AG10803 (cell line): ENCODE measurements around the gene NRXN2.
"Not testable (repeated sequence)": the region's sequence is repeated elsewhere in the genome, so short reads cannot be mapped to it uniquely, and the experiment has no call there.

ENCODE experiments used
- DNase-seq: peaks from one replicate; pipeline ENCODE4 v3.0.0; 2010; ENCODE audit warnings: low read depth
- H3K4me3 ChIP-seq: 2 replicates; pipeline ENCODE4 v1.5.1; 2011; ENCODE audit warnings: mild to moderate bottlenecking, low read length, control low read depth
- TF ChIP-seq, protein P1 (sequence below): conservative IDR thresholded peaks from 2 replicates; pipeline ENCODE4 v1.5.1; 2011; ENCODE audit warnings: mild to moderate bottlenecking, low read length, control low read depth, inconsistent platforms

Gene NRXN2

DNA sequence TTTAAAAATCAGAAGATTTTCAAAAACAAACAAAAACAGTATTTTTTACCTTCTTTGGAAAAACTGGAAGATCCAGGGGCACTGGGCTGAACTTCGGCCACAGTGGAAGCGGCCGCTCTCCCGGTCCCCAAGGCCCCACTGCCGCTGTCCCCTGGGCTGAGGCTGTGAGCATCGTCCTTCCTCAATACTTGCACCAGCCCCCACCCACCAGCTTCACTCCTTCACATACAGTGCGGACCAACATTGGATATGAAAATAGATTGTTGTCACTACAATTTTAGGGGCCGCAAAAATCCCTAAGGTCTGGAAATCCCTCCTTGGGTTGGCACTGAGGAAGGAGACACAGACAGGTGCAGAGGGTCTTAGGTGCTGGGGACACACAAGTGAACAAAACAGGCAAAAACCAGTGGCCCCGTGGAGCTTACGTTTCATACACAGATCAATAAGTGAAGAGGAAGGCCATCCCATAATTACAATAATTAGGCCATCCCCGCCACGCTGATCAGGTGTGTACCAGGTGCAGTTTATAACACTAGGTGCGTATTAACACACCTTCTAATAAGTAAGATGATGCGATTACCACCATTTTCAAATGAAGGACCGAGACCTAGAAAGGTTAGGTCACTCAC is 160.2 kb downstream of the NRXN2 start:
- TF ChIP-seq, protein P1, sequence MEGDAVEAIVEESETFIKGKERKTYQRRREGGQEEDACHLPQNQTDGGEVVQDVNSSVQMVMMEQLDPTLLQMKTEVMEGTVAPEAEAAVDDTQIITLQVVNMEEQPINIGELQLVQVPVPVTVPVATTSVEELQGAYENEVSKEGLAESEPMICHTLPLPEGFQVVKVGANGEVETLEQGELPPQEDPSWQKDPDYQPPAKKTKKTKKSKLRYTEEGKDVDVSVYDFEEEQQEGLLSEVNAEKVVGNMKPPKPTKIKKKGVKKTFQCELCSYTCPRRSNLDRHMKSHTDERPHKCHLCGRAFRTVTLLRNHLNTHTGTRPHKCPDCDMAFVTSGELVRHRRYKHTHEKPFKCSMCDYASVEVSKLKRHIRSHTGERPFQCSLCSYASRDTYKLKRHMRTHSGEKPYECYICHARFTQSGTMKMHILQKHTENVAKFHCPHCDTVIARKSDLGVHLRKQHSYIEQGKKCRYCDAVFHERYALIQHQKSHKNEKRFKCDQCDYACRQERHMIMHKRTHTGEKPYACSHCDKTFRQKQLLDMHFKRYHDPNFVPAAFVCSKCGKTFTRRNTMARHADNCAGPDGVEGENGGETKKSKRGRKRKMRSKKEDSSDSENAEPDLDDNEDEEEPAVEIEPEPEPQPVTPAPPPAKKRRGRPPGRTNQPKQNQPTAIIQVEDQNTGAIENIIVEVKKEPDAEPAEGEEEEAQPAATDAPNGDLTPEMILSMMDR: no peak
- H3K4me3 ChIP-seq: no peak overlapping the region
- DNase-seq: no peak

DNA sequence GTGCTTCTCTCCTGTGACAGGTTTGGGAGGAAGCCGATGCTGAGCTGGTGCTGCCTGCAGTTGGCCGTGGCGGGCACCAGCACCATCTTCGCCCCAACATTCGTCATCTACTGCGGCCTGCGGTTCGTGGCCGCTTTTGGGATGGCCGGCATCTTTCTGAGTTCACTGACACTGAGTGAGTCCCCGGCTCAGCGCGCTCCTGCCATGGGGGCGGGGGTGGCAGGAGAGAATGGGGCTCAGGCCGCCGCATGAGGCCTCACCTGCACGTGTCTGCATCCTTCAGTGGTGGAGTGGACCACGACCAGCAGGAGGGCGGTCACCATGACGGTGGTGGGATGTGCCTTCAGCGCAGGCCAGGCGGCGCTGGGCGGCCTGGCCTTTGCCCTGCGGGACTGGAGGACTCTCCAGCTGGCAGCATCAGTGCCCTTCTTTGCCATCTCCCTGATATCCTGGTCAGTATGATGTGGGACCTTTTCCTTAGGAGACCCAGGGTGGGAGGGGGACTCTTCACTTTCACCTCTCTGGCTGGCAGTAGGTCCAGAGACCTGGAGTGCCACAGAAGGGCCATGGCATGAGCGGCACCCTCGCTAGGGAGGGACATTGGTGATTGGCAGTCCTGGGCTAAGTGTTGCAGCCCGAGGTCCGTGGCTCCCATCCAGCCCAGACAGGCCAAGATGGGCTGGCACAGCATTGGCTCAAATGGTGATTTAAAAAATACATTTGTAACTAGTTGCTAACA is 160.8 kb downstream of the NRXN2 start:
- TF ChIP-seq, protein P1: no peak
- DNase-seq: no peak
- H3K4me3 ChIP-seq: no peak overlapping the region

DNA sequence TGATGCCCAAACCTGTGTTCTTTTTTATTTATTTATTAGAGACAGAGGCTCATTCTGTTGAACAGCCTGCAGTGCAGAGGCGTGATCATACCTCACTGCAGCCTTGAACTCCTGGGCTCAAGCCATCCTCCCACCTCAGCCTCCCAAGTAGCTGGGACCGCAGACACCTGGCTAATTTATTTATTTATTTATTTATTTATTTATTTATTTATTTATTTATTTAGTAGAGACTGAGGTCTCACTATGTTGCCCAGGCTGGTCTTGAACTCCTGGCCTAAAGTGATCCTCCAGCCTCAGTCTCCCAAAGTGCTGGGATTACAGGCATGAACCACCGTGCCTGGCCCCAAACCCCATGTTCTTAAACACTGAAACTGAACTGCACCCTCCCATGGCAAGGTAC is 161.6 kb downstream of the NRXN2 start:
- H3K4me3 ChIP-seq, DNase-seq: not testable (repeated sequence)

DNA sequence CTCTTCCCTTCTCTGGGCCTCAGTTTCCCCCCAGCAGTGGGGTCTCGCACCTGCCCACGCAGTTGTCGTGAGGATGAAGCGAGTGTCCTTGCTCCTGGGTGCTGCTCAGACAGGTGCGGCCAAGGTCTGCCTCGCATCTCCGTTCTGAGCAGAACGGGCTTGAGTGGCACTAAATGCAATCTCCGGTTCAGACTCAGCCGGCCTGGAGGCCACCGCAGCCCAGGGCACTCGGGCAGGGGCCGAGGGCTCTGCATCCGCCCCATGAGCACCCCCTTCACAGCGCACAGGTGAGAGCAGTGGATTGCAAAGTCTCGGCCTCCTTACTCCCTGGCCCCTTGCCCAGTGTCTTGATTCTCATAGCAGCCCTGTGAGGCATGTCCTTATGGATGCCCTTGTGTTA is 162.1 kb downstream of the NRXN2 start:
- TF ChIP-seq, protein P1: no peak
- DNase-seq: no peak
- no peak overlapping the region for H3K4me3 ChIP-seq

DNA sequence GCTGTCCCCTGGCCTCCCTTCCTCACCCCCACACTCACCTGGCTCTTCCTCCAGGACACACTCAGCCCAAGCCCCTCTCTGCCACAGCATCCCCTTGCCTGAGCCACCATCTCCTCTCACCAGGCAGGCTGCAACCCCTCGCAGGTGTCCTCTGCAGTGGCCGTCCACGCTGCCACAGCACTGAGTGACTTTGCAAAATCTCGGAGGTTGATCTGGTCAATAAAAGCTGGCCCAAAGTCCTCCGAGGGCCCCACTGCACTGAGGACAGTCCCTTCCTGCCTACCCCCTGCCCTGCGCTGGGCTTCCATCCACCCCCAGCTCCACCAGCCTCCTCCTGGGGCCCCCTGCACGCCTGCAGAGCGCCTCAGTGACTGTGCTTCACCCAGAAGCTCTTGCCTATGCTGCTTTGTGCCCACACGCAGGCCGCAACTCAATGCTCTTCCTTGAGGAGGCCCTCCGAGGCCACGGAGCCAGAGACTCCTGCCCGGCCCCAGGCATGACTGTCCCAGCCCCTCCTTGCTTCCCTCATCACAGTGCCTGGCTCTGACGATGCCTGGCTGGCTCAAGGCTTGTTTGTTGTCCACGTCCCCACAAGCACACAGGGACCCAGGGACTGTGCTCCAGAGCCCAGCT is 162.7 kb downstream of the NRXN2 start:
- TF ChIP-seq, protein P1: no peak
- no peak overlapping the region for H3K4me3 ChIP-seq
- DNase-seq: no peak

DNA sequence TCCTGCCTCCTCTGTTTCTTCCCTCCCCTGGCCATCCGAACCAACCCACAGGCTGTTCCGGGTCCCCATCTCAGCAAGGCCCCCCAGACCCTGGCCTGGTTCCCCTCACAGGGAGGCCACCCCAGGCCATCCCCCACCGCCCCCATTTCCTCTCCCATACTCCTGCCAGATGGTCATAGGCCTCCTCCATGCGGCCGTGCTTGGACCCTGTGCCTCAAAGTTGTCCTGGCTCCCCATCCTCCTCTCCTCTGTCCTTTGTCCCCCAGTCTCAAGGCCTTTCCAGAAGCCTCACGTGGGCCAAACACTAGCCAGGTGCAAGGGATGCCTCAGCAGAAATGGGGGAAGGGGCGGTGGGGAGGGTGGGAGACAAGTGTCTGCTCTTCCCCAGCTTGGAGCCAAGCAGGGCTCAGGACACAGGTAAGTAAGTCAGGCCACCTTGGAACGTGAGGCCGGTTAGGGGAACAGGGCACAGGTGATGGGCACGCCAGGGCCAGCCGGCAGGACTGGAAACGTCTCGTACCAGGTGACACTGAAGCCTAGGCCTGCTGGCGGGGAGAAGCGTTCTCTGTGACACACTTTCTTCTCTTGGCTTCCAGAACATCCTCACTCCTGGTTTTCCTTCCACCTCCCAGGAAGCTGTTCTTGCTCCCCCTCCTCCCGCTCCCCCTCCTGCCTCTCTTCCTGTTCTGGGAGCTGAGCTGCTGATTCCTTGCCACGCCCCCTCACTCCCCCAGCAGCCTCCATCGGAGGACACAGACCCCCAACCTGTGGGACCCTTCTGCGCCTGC is 163.5 kb downstream of the NRXN2 start:
- TF ChIP-seq, protein P1: no peak
- no peak for DNase-seq
- no peak overlapping the region for H3K4me3 ChIP-seq

DNA sequence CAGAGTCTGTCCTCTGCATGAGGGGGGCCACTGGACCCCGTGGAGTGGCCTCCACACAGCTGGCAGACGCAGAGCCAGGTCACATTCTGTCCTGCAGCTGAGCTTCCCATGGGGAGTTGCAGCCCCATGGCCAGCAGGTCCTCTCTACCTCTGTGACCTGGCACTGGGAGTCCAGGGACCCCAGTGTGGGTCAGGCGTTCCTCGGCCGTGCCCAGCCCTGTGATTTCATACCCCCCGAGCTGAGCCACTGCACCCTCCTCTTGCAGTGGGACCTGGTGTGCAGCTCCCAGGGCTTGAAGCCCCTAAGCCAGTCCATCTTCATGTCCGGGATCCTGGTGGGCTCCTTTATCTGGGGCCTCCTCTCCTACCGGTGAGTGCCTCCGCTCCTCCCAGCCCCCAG is 164.1 kb downstream of the NRXN2 start:
- TF ChIP-seq, protein P1: no peak
- no peak overlapping the region for H3K4me3 ChIP-seq
- no peak for DNase-seq
